Cardiac septum (tissue), 1 donor: Measurements from ENCODE around the gene PAPSS2. TPM values are rescaled to one million over a fixed set of nuclear protein-coding genes. Genes with fewer than 3 reads are reported as not detected.

Experiments used
- DNase-seq: peaks from one replicate; pipeline ENCODE4 v3.0.0-alpha.2; 2020; ENCODE audit warnings: low spot score
- intact Hi-C: fragments of 100-400 bp; cut with DNase I; formaldehyde crosslinking; loops from one replicate; pipeline ENCODE4 v1.14.0; 2022
- total RNA-seq: library from RNA; stranded (reverse); fragmentation: NEBNext Ultra II Directional; extraction: Animal tissue kit (Norgen Biotek cat#: 25700); gene quantifications from one replicate; pipeline ENCODE4 v1.2.1, GENCODE V29; 2021
- donor health status: DM: no; HTN: no; CAD: no.

PAPSS2 gene
- total RNA-seq, 1 donor from 2014 or later: 4.6 TPM

DNA sequence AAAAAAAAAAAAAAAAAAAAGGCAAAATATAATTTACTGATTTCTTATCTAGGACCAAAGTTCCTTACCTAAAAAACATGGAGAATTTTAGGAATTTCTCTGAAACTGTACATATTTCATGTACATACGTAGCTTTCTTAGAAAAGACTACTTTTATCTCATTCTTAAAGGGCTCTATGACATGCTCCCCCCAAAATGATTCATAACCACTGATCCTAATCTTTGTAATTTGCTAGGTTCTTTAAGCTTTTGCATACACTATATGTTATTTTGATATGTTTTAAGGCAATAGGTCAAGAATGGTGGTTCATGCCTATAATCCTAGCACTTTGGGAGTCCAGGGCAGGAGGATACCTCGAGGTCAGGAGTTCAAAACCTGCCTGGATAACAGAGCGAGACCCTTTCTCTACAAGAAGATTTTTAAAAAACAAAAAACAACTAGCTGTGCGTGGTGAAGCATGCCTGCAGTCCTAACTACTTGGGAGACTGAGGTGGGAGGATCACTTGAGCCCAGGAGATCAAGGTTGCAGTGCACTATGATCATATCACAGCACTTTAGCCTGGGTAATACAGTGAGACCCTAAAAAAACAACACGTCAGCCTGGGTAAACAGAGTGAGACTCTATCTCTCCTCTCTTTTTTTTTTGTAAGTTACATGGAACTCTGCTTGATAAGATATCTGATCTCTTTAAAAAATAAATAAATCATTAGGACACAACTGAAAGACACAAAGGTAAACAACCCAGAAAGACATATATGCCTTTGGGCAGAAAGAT, 103.6 kb downstream of the PAPSS2 start:
- no peak for DNase-seq
- intact Hi-C loops: no loop called here

DNA sequence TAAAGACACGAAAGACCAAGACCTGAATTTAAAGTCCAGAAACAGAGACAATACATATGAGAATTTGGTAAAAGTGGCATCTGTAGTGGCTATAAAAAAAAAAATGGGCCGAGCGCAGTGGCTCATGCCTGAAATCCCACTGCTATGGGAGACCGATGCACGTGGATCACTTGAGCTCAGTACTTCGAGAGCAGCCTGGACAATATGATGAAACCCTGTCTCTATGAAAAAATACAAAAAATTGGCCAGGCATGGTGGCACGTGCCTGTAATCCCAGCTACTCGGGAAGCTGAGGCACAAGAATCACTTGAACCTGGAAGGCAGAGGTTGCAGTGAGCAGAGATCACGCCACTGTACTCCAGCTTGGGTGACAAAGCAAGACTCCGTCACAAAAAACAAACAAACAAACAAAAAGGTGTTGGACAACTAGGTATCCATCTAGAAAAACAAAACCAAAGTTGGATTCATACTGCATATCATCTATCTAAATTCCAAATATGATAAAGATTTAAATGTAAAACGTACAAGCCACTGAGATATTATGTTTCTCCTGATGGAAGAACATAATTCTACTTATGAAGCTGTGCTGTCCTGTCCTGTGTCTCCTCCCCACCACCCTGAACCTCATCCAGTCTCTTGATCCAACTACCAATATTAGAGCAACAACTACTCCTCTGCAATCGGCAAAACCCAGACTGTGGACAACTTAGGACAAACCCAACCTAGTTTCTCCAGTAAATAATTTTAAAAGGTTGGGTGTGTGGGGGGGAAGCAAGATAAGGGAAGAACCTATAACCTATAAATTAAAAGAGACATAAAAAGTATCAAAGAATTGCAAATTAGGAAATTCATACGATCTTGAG, 104.6 kb downstream of the PAPSS2 start:
- DNase-seq: no peak
- intact Hi-C loops: no loop called here

DNA sequence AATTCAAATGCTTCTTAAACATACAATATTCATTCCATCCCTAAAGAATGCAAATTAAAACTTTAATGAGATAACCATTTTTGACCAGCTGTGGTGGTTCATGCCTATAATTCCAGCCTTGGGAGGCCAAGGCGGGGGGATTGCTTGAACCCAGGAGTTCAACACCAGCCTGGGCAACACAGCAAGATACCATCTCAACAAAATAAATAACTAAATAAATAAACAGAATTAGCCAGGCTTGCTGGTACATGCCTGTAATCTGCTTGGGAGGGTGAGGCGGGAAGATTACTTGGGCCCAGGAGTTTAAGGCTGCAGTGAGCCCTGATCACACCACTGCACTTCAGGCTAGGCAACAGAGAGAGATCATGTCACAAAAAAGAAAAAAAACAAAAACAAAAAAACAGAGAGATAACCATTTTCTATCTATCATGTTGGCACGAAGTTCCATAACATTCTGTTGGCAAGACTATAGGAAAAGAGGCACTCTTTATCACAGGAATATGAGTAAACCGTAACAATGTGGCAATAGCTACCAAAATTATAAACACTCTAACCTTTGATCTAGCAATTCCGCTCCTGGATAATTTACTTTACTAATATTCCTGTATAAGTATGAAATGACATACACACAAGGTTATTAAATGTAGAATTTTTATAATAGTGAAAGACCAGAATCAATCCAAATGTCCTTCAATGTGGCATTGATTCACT, 106.1 kb downstream of the PAPSS2 start:
- no peak for DNase-seq
- intact Hi-C loops: no loop called here

DNA sequence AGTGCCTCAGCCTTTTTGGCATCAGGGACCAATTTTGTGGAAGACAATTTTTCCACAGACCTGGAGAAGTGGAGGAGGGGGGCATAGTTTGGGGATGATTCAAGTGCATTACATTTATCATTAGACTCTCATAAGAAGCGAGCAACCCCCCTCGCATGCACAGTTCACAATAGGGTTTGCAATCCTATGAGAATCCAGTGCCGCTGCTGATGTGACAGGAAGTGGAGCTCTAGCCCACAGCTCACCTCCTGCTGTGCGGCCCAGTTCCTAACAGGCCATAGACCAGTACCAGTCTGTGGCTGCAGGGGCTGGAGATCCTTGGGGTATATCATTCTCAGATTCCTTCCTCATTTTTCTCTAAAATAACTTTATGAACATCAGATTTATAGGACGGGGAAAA, 107.6 kb downstream of the PAPSS2 start:
- intact Hi-C loops: no loop called here
- DNase-seq: no peak

DNA sequence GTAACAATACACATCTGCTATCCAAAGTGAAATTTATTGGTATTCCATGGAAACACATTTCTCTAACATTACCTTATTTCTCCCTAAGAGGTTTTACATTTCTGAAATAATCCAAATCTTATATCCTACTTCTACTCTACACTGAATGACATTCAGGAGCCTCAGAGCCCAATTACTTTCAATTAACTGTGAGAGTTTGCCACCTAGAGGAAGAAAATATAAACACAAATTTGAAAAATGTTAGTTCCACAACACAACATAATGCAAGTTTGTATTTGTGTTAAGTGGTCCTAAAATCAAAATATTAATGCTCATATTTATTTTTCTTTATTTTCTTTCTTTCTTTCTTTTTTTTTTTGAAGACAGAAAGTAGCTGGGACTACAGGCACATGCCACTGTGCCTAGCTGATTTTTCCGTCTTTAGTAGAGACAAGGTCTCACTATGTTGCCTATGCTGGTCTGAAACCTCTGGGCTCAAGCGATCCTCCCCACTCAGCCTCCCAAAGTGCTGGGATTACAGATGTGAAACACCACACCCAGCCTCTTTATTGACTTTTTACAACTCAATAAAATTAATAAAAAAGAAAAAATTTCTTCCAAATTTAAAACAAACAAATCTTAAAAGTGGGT, 112.3 kb downstream of the PAPSS2 start:
- no peak for DNase-seq
- intact Hi-C loops: loop anchor here (2.0 kb wide), 1 partner anchor 115 kb away; no protein-coding TSS in a partner anchor

DNA sequence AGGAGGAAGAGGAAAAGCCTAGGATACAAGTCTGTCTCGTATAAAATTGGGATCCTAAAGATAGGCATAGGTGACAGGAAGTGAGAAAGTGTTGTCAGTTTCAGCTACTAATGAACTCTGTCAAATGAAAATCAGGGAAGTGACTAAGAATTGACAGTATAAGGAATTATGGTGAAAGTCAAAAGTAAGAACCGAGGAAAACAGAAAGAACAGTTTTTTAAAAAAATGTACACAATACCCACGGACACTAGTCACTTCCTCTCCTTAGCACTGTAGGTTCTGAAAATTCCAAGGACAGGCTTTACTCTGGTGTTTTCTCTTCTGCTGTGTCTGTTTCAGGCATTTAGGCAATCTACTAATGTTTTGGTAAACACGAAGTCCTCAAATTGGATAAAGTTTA, 116.1 kb downstream of the PAPSS2 start:
- DNase-seq: no peak
- intact Hi-C loops: no loop called here

DNA sequence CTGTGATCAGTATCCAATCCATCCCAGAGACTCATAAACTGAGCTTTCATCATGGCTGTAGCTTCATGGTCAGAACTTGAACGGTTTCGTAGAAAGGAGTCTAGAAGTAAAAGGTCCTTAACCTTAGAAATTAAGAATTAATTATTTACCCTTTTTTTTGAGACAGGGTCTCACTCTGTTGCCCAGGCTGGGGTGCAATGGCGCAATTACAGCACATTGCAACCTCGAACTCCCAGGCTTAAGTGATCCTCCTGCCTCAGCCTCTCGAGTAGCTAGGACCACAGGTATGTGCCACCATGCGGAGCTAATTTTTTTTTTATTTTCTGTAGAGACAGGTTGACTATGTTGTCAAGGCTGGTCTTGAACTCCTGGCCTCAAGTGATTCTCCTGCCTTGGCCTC, 116.7 kb downstream of the PAPSS2 start:
- DNase-seq: no peak
- intact Hi-C loops: no loop called here

DNA sequence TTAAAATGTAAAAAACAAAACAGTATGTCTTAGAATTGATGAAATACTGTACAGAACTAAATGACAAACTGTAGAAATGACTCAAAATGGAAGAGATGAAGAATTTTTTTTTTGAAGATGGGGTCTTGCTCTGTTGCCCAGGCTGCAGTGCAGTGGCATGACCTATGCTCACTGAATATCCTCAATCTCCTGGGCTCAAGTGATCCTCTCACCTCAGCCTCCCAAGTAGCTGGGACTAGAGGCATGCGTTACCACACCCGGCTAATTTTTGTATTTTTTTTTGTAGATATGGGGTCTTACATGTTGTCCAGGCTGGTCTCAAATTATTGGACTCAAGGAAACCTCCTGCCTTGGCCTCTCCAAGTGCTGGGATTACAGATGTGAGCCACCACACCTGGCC, 121.9 kb downstream of the PAPSS2 start:
- intact Hi-C loops: no loop called here

DNA sequence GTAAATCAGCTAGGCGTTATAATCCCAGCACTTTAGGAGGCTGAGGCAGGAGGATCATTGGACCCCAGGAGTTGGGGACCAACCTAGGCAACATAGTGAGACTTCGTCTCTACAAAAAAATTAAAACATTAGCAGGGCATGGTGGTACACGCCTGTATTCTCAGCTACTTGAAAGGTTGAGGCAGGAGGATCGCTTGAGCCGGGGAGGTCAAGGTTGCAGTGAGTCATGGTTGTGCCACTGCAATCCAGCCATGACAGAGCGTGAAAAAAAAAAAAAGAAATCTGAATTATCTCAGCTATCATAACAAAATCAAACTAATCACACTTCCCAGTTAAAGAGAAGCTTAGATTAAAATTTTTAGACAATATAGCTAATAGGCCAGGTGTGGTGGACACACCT, 123.0 kb downstream of the PAPSS2 start:
- intact Hi-C loops: no loop called here
- DNase-seq: no peak

More for the DNA sequence above, 121.9 kb downstream of the PAPSS2 start:
- no peak for DNase-seq

DNA sequence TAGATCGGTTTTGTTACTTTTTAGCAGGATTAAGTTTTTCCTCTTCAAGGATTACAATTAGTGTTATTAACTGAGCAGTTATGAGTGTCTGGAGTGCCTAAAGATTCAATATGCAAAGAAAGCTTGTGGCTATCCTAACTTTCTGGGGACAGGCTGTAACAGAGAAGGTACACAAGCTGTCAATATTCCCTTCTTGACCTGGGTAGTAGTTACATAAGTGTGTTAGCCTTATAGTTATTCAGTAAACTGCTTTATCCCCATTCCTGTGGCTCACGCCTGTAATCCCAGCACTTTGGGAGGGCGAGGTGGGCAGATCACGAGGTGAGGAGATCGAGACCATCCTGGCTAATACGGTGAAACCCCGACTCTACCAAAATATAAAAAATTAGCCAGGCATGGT, 126.7 kb downstream of the PAPSS2 start:
- no peak for DNase-seq
- intact Hi-C loops: no loop called here

DNA sequence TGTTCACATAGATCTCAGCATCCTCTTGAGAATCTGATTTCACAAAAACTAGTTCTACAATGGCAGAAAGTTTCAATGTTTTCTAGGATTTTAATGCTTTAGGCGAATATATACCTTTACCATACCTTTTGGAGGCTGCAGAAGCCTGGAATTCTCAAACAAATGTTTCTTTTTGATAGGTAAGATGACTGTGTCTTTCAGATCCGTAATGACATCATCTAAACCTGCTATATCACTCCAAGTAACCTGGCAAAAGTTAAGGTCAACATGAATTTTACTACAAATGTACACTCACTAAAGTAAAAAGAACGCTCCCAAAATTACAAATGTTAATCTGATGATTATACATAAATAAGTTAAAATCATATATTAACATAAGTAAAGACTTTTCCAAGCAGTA, 130.5 kb downstream of the PAPSS2 start:
- intact Hi-C loops: no loop called here
- no peak for DNase-seq

DNA sequence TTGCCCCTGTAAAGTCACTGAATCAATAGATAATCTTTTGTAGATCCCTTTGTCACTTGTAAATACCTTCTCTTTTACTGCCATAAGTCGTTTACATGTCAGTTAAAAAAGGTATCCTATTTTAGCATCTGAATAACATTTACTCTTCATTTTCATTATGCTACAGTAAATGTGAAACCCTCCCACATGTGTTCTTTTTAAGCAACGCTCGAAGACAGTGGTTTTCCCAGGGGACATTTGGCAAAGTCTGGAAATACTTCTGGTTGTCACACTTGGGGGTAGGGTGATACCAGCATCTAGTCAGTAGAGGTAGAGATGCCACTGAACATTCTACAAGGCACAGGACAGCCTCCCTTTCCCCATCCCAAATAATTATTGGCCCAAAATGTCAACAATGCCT, 134.6 kb downstream of the PAPSS2 start:
- DNase-seq: no peak
- intact Hi-C loops: no loop called here

Other genes with a start within 250 kb of the PAPSS2 start
- 7.3 TPM for gene MINPP1, start 155.0 kb upstream of the PAPSS2 start, total RNA-seq
- 92.0 TPM for gene ATAD1, start 158.3 kb downstream of the PAPSS2 start, total RNA-seq
- gene KLLN, start 203.7 kb downstream of the PAPSS2 start, total RNA-seq: 0.24 TPM
- gene PTEN, start 203.7 kb downstream of the PAPSS2 start, total RNA-seq: 59.5 TPM